GM12874 (cell line): ENCODE results near the gene NAXE.

Experiments
- TF ChIP-seq, protein P1 (sequence below): IDR thresholded peaks from 2 replicates; pipeline ENCODE4 v1.5.1; 2011; ENCODE audit warnings: low read depth, mild to moderate bottlenecking, control low read depth, low read length, moderate library complexity; ENCODE audit not compliant: insufficient read depth

NAXE gene

GRCh38 chr1:156602557-156602993 lies 11.0 kb downstream of the NAXE start:
- TF ChIP-seq, protein P1, sequence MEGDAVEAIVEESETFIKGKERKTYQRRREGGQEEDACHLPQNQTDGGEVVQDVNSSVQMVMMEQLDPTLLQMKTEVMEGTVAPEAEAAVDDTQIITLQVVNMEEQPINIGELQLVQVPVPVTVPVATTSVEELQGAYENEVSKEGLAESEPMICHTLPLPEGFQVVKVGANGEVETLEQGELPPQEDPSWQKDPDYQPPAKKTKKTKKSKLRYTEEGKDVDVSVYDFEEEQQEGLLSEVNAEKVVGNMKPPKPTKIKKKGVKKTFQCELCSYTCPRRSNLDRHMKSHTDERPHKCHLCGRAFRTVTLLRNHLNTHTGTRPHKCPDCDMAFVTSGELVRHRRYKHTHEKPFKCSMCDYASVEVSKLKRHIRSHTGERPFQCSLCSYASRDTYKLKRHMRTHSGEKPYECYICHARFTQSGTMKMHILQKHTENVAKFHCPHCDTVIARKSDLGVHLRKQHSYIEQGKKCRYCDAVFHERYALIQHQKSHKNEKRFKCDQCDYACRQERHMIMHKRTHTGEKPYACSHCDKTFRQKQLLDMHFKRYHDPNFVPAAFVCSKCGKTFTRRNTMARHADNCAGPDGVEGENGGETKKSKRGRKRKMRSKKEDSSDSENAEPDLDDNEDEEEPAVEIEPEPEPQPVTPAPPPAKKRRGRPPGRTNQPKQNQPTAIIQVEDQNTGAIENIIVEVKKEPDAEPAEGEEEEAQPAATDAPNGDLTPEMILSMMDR, result peak; percentile 54

- TF ChIP-seq, protein P1, result peak; percentile 76
These were observed 16.6 kb downstream of the NAXE start for GRCh38 chr1:156608036-156608674.

GRCh38 chr1:156608981-156609380 lies 17.4 kb downstream of the NAXE start:
- TF ChIP-seq, protein P1, result peak; percentile 67

- TF ChIP-seq, protein P1, result no peak
These were observed 21.1 kb downstream of the NAXE start for GRCh38 chr1:156612666-156613065.

DNA sequence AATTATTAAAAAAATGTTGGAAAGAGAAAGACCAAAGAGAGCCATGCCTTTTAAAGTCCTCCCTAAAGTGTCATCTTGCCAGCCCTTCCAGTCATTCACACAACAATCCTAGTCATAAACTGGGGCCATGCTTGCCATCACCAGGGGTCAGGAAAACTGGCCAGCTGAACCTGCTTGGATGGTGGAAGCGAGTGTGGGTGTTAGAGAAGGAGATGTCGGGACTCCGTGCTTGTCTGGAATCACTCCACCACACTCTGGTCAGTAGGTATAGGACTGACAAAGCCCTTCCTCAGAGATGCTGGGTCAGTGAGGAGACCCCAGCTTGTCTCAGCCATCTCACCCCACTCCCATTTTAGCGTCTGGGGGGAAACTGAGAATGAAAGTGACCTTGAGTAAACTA lies 24.4 kb downstream of the NAXE start:
- TF ChIP-seq, protein P1, result no peak

- TF ChIP-seq, protein P1, result no peak
These were observed 24.9 kb downstream of the NAXE start for GRCh38 chr1:156616463-156616862.

- TF ChIP-seq, protein P1, result peak; percentile 58
These were observed 27.4 kb downstream of the NAXE start, which contains the start of gene HAPLN2 for GRCh38 chr1:156618853-156619581. TSS of gene HAPLN2 (plus strand) at chr1:156619415. CDS start at chr1:156623491, 4,076 bp downstream.
